Ovary (tissue), 9 donors: Measurements from ENCODE around the gene SYNGR4. TPM values are rescaled to one million over a fixed set of nuclear protein-coding genes. Genes with fewer than 3 reads are reported as not detected.
A peak's percentile ranks its signal among the peaks of the same experiment; 100 is the strongest.

Source experiments
- DNase-seq, 5 donors: peaks; one replicate each; pipeline ENCODE4 v3.0.0-alpha.2; 2019 to 2020
- H3K27ac ChIP-seq, 2 donors: fragments of 200-600 bp; one replicate each; pipeline versions ENCODE4 v1.5.1 to v1.8.0; 2019 to 2022
- H3K27me3 ChIP-seq: fragments of 200-600 bp; one replicate; pipeline ENCODE4 v1.8.0; 2022
- H3K36me3 ChIP-seq: fragments of 200-600 bp; sonication (generic); one replicate; pipeline ENCODE4 v1.5.1; 2019
- H3K4me1 ChIP-seq: one replicate; pipeline ENCODE4 v1.8.1; 2013; ENCODE audit warnings: mild to moderate bottlenecking, moderate library complexity; ENCODE audit not compliant: insufficient read depth
- H3K4me3 ChIP-seq: fragments of 200-600 bp; sonication (generic); one replicate; pipeline ENCODE4 v1.5.1; 2017
- H3K9me3 ChIP-seq, 2 donors: fragments of 200-600 bp in 1 of 2; sonication (generic) in 1 of 2; one replicate each; pipeline versions ENCODE4 v1.5.1 to v1.8.1; 2013 to 2019; ENCODE audit warnings: mild to moderate bottlenecking in 1 of 2, moderate library complexity in 1 of 2
- CTCF ChIP-seq, 3 donors: fragments of 450-650 bp in 2 of 3; fragments of 200-600 bp in 1 of 3; IDR thresholded peaks; one replicate each; pipeline versions ENCODE4 v1.5.1 to v1.8.0; 2016 to 2022; ENCODE audit warnings: antibody characterized with exemption in 3 of 3, mild to moderate bottlenecking in 1 of 3
- EP300 ChIP-seq: sonication (generic); formaldehyde crosslinking; IDR thresholded peaks from one replicate; pipeline ENCODE4 v1.6.1; 2017; ENCODE audit warnings: antibody characterized with exemption
- POLR2A ChIP-seq: fragments of 450-650 bp; IDR thresholded peaks from one replicate; pipeline ENCODE4 v1.6.1; 2017; ENCODE audit warnings: antibody characterized with exemption, mild to moderate bottlenecking, moderate library complexity
- WGBS, 3 donors: extraction: QIAGEN DNeasy Blood & Tissue Kit in 1 of 3; methylation state at CpG; one replicate each; pipeline versions ENCODE4 v1.1.5 to v1.1.7; 2013 to 2017; 5-methylcytosine and 5-hydroxymethylcytosine counted together
- intact Hi-C, 4 donors: fragments of 100-400 bp; cut with DNase I; formaldehyde crosslinking; loops; one replicate each; pipeline versions ENCODE4 v1.11.0 to v1.15.1; 2022 to 2023
- polyA plus RNA-seq, 2 donors: library from polyadenylated mRNA; stranded (reverse); fragments of 200-250 nt in 1 of 2; fragments of 350-450 nt in 1 of 2; fragmentation: Illumina TruSeq in 1 of 2; extraction: RNeasy Lipid Tissue Mini Kit (QIAGEN cat#74804) in 1 of 2; gene quantifications; one replicate each; pipeline ENCODE4 v1.2.3, GENCODE V29; 2013 to 2014
- total RNA-seq, 7 donors: library from RNA; depleted of rRNA in 2 of 7; stranded (reverse); fragments of >200 nt in 2 of 7; fragmentation: NEBNext Ultra II Directional in 3 of 7; extraction: Animal tissue kit (Norgen Biotek cat#: 25700) in 3 of 7; gene quantifications; one replicate each; pipeline versions ENCODE4 v1.1.0 to v1.2.4, GENCODE V29; 2016 to 2023
- donor health status: DM: no; HTN: no; CAD: no; lungs with moderate emphysema.
- donor health status: DM: no; HTN: no; CAD: no.
- donor health status: Bipolar disorder and iron deficiency.
- donor health status: DM: yes; HTN: yes; CAD: no.
- donor health status: DM: no; HTN: no; CAD: no.
- donor health status: DM: yes; HTN: yes; CAD: no.

SYNGR4 gene
- total and polyA plus RNA-seq, 9 donors = not detected

GRCh38 chr19:48319647-48320541 is 44.3 kb upstream of the SYNGR4 start:
- Histone ChIP-seq H3K27me3 (no peaks in the 10 kb centered on the region), H3K4me3 (no peak overlapping the region), H3K9me3 (no peaks in the 10 kb centered on the region), H3K36me3 (no peaks in the 10 kb centered on the region), H3K4me1 (peaks cover 8% of the 10 kb centered on the region), H3K27ac (no peak overlapping the region)
- intact Hi-C loops = loop anchor here in 2 of 4 donors (10.0 kb wide), 2 partner anchors 145 to 295 kb away; partner anchors contain the start of genes CYTH2 (in 1 of the 2), FAM83E (in 1 of the 2), RPL18 (in 1 of the 2) and SPHK2 (in 1 of the 2)
- peak; percentile 68 to 85 (median 80) for DNase-seq
- TF ChIP-seq CTCF (IDR thresholded peaks at IDR 0.05) = peak; percentile 25 to 52 (median 28)
- no peak for TF ChIP-seq POLR2A
- 64 to 72% (median 70%) methylated on average over 16 of the region's 16 CpGs for WGBS, 3 donors

DNA sequence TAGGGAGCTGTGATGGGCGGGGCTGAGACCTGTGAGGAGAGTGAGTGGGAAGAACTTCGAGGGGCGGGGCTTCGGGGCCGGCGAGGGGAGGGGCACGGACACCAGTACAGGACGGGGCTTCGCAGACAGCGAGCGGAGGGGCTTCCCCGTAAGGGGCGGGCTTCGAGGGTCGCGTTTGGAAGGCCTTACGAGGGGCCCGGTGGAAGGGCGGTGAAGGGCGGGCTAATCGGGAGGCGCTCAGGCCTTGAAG is 42.9 kb upstream of the SYNGR4 start:
- peak overlapping the region; percentile 54 for H3K4me3 ChIP-seq
- no peaks in the 10 kb centered on the region for H3K27me3 ChIP-seq
- TF ChIP-seq EP300 (no peak), CTCF (IDR thresholded peaks at IDR 0.05) (no peak), POLR2A (peak; percentile 62)
- peak; percentile 99 for DNase-seq
- peaks cover 11% of the 10 kb centered on the region for H3K4me1 ChIP-seq
- H3K36me3 ChIP-seq = no peaks in the 10 kb centered on the region
- H3K9me3 ChIP-seq = no peaks in the 10 kb centered on the region
- peak overlapping the region; percentile 84 to 98 for H3K27ac ChIP-seq
- 1 to 2% (median 1%) methylated on average over 21 to 22 of the region's 22 CpGs for WGBS, 3 donors
- intact Hi-C loops = loop anchor here in 2 of 4 donors (10.0 kb wide), 2 partner anchors 144 to 294 kb away; partner anchors contain the start of genes CYTH2 (in 1 of the 2), FAM83E (in 1 of the 2), RPL18 (in 1 of the 2) and SPHK2 (in 1 of the 2)

DNA sequence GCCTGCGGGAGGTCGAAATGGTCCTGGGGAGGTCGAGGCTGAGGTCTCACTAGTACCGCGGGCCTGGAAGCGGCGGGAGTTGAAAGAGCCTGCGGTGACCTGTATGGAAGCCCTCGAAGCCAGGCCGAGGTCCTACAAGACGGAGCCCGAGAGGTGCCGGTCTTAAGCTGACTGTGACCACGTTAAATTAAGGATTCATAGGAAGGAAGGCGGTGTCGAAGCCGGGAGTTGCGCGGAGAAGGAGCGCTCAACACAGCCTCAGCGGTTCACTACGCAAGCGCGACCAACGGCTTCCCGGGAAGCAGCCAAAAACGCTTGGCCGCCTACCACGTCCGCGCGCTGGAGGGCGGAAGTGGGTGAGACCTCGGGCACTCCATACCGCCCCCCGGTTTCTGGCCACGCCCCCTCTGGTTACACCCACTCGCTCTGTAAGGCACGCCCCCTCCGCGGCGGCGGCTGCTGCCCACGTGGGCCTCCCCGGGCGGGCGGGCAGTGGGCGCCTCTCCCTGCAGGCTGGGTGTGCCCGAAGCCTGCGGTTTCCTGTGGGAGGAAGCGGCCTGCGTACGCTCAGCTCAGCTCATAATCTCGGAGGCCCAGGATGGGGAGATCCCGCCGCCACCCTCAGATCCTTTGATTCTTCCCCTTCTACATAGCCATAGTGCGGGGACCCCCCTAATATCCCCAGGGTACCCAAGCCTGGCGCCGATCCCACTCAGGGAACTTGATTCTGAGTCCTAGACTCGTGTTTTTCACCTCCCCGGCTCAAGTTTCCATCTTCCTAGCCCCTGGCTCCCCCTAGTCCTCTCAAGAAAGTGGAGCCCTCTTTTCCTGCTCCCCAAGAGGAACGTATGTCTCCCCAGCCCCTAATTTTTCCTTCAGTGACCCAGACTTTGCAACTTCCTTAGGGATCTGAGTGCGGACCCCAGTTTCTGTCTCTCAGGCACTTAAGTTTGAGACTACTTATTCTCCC is 42.3 kb upstream of the SYNGR4 start:
- Histone ChIP-seq H3K27me3 (no peaks in the 10 kb centered on the region), H3K4me3 (peak overlapping the region; percentile 54), H3K27ac (peak overlapping the region; percentile 84 to 98), H3K4me1 (peaks cover 11% of the 10 kb centered on the region), H3K36me3 (no peaks in the 10 kb centered on the region), H3K9me3 (no peaks in the 10 kb centered on the region)
- DNase-seq = peak; percentile 99 to 100 (median 100)
- intact Hi-C loops = loop anchor here in 2 of 4 donors (10.0 kb wide), 2 partner anchors 143 to 293 kb away; partner anchors contain the start of genes CYTH2 (in 1 of the 2), FAM83E (in 1 of the 2), RPL18 (in 1 of the 2) and SPHK2 (in 1 of the 2)
- WGBS, 3 donors = 2 to 3% (median 2%) methylated on average over 63 of the region's 63 CpGs
- no peak for TF ChIP-seq EP300
- peak; percentile 80 for TF ChIP-seq POLR2A
- TF ChIP-seq CTCF (IDR thresholded peaks at IDR 0.05) = peak in 1 of 3 donors; percentile 2
